HEK293 (cell line): ENCODE measurements around the gene KLHL25.

Experiments used
- CTCF ChIP-seq: fragments of 450-650 bp; formaldehyde crosslinking; IDR thresholded peaks from 2 replicates; pipeline ENCODE4 v1.5.1; 2016; ENCODE audit warnings: missing biosample characterization, missing genetic modification characterization
- ELK4 ChIP-seq: IDR thresholded peaks from 2 replicates; pipeline ENCODE4 v1.6.1; 2011; ENCODE audit warnings: mild to moderate bottlenecking, low read depth, low read length, borderline replicate concordance
- KLF9 ChIP-seq: fragments of 450-650 bp; formaldehyde crosslinking; IDR thresholded peaks from 2 replicates; pipeline ENCODE4 v1.5.1; 2016; ENCODE audit warnings: missing biosample characterization, missing genetic modification characterization, low read depth
- REST ChIP-seq: fragments of 450-650 bp; formaldehyde crosslinking; IDR thresholded peaks from 2 replicates; pipeline ENCODE4 v1.5.1; 2016; ENCODE audit warnings: missing biosample characterization, missing genetic modification characterization
- SP2 ChIP-seq: fragments of 450-650 bp; formaldehyde crosslinking; IDR thresholded peaks from 2 replicates; pipeline ENCODE4 v1.5.1; 2016; ENCODE audit warnings: missing biosample characterization, missing genetic modification characterization
- YY1 ChIP-seq: fragments of 450-650 bp; formaldehyde crosslinking; IDR thresholded peaks from 2 replicates; pipeline ENCODE4 v1.5.1; 2018; ENCODE audit warnings: missing biosample characterization, missing genetic modification characterization
- ZBTB49 ChIP-seq: fragments of 450-650 bp; formaldehyde crosslinking; IDR thresholded peaks from 2 replicates; pipeline ENCODE4 v1.5.1; 2016; ENCODE audit warnings: missing biosample characterization, missing genetic modification characterization, low read depth
- ZNF114 ChIP-seq: fragments of 450-650 bp; formaldehyde crosslinking; IDR thresholded peaks from 2 replicates; pipeline ENCODE4 v1.5.0; 2017; ENCODE audit warnings: missing biosample characterization, missing genetic modification characterization
- ZNF146 ChIP-seq: fragments of 450-650 bp; formaldehyde crosslinking; IDR thresholded peaks from 2 replicates; pipeline ENCODE4 v1.5.1; 2016; ENCODE audit warnings: missing biosample characterization, missing genetic modification characterization
- ZNF18 ChIP-seq: fragments of 450-650 bp; formaldehyde crosslinking; IDR thresholded peaks from 2 replicates; pipeline ENCODE4 v1.5.1; 2016; ENCODE audit warnings: missing biosample characterization, missing genetic modification characterization
- ZNF501 ChIP-seq: fragments of 450-650 bp; formaldehyde crosslinking; IDR thresholded peaks from 2 replicates; pipeline ENCODE4 v1.5.1; 2016; ENCODE audit warnings: missing biosample characterization, missing genetic modification characterization
- ZNF530 ChIP-seq: fragments of 450-650 bp; formaldehyde crosslinking; IDR thresholded peaks from 2 replicates; pipeline ENCODE4 v1.5.1; 2016; ENCODE audit warnings: low read depth, missing biosample characterization, missing genetic modification characterization
- ZNF561 ChIP-seq: fragments of 450-650 bp; IDR thresholded peaks from 2 replicates; pipeline ENCODE4 v1.5.1; 2018; ENCODE audit warnings: missing biosample characterization, missing genetic modification characterization, borderline replicate concordance
- ZNF670 ChIP-seq: fragments of 450-650 bp; formaldehyde crosslinking; IDR thresholded peaks from 2 replicates; pipeline ENCODE4 v1.5.1; 2016; ENCODE audit warnings: missing biosample characterization, missing genetic modification characterization, low read depth

- no peak for TF ChIP-seq ZNF670 (tag by site-specific recombination)
- TF ChIP-seq ZNF561 (tag by site-specific recombination) = no peak
- TF ChIP-seq ZNF530 = no peak
- TF ChIP-seq ZNF18 (tag by site-specific recombination) = no peak
- TF ChIP-seq CTCF = no peak
- no peak for TF ChIP-seq ELK4
- TF ChIP-seq YY1 = no peak
- no peak for TF ChIP-seq ZBTB49 (tag by site-specific recombination)
- no peak for TF ChIP-seq ZNF146
- no peak for TF ChIP-seq REST (tag by site-specific recombination)
- no peak for TF ChIP-seq KLF9 (tag by site-specific recombination)
- no peak for TF ChIP-seq ZNF114 (tag by site-specific recombination)
- TF ChIP-seq ZNF501 = no peak
- no peak for TF ChIP-seq SP2 (tag by site-specific recombination)
These were observed 48.1 kb downstream of the KLHL25 start for GRCh38 chr15:85746641-85747040.
